ENCODE data around the gene GFRA1.

DNA sequence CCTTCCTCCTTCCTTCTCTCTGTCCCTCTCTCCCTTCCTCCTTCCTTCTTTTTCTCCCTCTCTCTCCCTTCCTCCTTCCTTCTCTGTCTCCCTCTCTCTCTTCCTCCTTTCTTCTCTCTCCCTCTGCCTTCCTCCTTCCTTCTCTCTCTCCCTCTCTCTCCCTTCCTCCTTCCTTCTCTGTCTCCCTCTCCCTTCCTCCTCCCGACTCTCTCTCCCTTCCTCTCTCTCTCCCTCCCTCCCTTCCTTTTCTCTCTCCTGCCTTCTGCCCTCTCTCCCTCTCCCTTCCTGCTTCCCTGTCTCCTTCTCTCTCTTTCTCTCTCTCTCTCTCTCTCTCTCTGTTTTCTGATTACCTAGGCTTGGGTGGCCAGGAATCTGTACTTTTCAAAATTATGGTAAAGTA is 16.6 kb upstream of the GFRA1 start:
- TF ChIP-seq, protein P1, sequence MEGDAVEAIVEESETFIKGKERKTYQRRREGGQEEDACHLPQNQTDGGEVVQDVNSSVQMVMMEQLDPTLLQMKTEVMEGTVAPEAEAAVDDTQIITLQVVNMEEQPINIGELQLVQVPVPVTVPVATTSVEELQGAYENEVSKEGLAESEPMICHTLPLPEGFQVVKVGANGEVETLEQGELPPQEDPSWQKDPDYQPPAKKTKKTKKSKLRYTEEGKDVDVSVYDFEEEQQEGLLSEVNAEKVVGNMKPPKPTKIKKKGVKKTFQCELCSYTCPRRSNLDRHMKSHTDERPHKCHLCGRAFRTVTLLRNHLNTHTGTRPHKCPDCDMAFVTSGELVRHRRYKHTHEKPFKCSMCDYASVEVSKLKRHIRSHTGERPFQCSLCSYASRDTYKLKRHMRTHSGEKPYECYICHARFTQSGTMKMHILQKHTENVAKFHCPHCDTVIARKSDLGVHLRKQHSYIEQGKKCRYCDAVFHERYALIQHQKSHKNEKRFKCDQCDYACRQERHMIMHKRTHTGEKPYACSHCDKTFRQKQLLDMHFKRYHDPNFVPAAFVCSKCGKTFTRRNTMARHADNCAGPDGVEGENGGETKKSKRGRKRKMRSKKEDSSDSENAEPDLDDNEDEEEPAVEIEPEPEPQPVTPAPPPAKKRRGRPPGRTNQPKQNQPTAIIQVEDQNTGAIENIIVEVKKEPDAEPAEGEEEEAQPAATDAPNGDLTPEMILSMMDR (optimal IDR thresholded peaks at IDR 0.05 in 1 of 3, IDR thresholded peaks at IDR 0.05 in 1 of 3, conservative IDR thresholded peaks at IDR 0.05 in 1 of 3; ENCODE audit: extremely low read depth in 1 of 3, insufficient read depth in 2 of 3, low read length in 3 of 3): no peak
- no peak for TF ChIP-seq EZH2 (IDR thresholded peaks at IDR 0.05; ENCODE audit: low read length)
